AML-193 (cell line): Measurements from ENCODE around the gene OR6M1.

Experiments used
- DNase-seq, 2 experiments: peaks; one replicate each; lab custom pipeline; 2025; lab: John Stamatoyannopoulos, UW

The OR6M1 gene

DNA sequence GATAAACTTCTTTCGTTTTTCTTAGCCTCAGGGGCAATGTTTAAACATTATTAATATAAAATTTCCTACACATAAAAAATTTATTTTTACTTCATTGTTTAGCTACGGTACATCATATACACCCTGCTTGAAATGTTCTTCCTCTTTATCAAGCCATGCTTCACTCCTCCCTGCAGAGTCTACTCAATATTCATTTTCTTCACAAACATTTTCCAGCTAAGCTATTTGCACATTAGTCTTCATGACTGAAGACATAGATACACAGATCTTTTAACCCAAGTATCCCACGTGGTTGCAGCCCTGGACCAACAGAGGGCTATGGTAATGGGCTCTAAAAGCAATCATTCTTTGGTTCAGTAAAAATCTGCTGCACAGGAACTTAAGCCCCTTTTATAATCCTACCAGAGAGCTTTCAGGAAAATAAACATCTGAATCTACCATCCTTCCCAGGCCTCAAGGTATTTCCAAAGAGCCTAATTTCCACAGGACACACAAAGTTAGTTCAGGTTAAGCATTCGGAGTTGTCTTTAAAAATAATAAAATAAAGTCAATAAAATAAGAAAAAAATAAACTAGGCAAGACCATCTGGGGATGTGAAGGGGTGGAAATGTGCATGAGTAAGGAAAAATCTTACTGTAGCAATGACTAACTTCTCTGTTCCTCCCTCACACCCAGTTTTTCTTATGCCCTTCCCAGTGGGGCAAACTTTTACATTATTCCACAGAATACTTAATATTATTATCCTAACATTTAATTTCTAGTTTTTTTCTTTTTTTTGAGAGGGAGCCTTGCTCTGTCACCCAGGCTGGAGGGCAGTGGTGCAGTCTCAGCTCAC is 30.2 kb downstream of the OR6M1 start:
- DNase-seq: no peak

DNA sequence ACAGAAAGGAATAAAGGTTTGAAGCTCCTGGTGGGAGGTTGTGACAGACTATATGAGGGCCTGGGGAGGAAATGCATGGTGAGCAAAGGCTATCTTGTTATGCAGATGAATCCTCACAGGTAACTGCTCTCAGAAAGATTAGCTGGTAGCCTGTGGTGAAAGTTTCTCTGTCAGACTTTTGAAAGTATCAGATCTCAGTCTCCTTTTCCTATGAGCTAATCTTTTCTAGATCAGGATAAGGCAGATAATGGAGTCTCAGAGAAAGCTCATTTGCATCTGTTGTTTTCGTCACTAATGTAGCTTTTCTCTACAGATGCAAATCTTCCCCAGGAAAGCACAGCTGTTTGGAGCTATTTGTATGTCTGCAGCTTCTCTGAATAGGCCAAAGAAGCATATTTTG is 30.9 kb downstream of the OR6M1 start:
- DNase-seq: no peak

DNA sequence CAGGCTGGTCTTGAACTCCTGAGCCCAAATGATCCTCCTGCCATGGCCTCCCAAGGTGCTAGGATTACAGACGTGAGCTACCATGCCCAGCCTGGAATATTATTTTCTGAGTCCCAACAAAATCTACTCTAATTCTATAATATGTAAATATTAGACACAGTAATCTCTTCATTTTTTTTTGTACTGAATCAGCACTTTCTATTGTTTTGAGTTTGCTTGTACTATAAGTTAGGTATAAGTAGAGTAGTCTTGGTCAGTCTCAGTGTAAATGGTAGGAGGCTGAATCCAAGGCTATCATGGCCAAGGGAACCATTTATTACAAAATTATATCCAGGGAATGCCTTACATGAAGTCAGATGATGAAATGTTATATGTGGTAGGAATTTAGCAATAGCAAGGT is 32.2 kb downstream of the OR6M1 start:
- DNase-seq: no peak

DNA sequence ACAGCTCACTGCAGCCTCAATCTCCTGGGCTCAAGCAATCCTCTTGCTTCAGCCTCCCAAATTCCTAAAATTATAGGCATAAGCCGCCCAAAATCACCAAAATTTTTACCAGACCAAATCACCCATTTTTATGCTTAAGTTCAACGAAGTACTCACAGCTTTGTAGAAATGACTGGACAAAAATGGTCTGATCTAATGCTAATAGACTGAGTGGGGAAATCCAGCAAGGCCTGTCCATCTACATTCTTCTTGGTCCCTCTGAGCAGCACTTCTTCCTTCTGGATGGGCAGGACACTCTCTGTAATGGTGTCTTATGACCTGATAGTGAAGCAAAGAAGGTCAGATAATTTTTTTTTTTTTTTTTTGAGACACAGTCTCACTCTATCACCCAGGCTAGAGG is 33.1 kb downstream of the OR6M1 start:
- DNase-seq: no peak

DNA sequence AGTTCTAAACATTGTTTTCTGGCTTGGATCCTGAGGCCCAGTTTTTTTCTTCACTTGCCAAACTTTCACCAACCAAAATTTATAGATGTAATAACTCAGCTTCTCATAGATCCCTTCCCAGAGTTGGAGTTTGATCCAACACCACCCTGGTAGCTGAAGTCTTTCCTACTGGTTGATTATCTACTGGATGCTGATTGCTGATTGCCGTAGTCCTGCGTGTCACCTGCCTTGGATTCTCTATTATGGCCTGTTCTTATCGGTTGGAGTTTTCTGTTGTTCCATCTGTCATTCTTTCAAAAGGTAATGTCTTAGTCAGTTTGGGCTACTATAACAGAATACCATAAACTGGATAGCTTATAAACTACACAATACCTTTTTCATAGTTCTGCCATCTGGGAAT is 34.5 kb downstream of the OR6M1 start:
- no peak for DNase-seq

DNA sequence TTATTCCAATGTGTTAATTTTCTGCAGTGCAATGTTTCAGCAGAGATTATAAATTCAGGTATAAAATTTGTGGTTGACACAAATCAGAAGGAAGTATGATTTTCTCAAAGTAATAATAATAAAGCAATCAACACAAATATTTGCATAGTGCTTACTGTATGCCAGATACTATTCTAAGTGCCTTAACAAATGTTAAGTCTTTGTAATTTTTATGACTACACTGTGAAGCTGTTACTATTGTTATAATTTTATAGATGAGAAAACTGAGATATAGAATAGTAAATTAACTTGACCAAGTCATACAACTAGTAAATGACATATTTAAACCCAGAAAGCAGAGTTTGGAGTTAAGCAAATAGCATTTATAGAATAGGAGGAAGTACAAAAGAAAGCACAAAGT is 35.4 kb downstream of the OR6M1 start:
- no peak for DNase-seq

DNA sequence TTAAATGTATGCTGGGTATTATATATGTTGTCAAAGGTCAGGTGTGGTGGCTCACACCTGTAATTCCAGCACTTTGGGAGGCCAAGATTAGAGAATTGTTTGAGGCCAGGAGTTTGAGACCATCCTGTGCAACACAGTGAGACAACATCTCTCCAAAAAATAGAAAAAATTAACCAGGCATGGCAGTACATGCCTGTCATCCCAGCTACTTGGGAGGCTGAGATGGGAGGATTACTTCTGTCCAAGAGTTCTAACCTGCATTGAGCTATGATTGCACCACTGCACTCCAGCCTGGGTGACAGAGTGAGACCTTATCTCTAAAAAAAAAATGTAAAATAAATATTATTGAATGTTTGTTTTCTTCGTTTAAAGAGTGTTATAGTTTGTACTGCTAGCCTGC is 40.5 kb downstream of the OR6M1 start:
- DNase-seq: no peak

DNA sequence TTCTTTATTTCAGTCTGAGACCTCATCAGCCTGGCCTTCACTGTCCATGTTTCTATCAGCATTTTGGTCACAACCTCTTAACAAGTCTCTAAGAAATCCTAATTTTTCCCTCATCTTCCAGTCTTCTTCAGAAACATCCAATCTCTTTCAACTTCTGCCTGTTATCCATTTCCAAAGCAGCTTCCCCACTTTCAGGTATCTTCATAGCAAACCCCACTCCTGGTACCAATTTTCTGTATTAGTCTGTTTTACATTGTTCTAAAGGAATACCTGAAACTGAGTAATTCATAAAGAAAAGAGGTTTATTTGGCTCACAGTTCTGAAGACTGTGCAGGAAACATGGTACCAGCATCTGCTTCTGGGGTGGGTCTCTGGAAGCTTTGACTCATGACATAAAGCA is 43.7 kb downstream of the OR6M1 start:
- no peak for DNase-seq

DNA sequence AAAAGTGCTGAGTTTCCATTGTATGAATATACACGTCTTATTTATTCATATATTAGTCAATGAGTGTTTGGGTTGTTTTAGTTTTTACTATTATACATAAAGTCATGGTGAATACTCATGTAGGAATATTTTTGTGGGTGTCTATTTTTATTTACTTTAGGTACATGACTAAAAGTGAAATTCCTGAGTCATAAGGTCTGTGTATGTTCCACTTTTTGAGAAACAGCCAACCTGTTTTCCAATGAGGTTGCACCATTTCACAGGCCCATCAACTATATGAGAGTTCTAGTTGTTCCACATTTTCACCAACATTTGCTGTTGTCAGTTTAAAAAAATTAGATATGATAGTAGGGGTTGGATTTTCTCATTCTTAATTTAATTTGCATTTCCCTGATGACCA is 45.3 kb downstream of the OR6M1 start:
- no peak for DNase-seq

DNA sequence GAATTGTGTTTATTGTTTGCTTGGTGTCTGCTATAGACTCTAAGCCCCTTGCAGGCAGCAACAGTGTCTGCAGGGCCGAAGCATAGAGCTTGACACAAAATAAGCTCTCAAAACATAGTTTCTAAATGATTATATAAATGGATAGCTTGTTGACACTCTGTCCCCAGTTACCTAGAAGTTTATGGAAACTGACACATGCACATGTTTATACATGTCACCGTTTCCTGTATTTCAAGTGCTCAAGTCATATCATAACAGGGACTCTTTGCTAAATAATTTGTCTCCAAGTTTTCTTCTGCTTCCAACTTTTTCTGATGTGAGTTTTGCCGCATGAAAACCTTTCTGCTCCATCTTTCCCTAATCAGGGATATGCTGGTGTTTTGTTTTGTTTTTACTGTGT is 48.2 kb downstream of the OR6M1 start:
- no peak for DNase-seq

DNA sequence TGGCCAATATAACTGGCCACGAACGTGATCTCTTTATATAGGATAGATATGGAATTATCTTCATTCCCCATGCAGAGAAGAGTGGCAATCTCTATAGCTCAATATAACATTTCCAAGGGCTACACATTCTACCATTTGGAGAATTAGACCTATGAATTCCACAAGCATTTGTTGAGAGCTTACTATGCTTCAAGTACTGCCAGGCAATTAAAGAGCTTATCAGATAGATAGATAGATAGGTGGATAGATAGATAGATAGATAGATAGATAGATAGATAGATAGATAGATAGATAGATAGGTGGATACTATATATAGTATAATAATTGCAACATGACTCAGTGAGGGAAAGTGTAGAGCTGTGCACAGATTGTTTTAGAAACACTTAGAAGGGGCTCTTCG is 50.3 kb downstream of the OR6M1 start:
- no peak for DNase-seq
